ENCODE measurements around the gene DAND5. TPM values are rescaled to one million over a fixed set of nuclear protein-coding genes. Genes with fewer than 3 reads are reported as not detected.

The DAND5 gene
- total and polyA plus RNA-seq, 2 of the 13 experiments (the other 11 are each of a cell fraction or from before 2014, with no cell fraction given), result 0.04 TPM; not detected in 1

- TF ChIP-seq ZNF142 (CRISPR knock-in tag; IDR thresholded peaks at IDR 0.05) (0 out of 2 replicates have a peak, but pooled peaks have one; percentile 63), ZBTB7A (CRISPR knock-in tag; IDR thresholded peaks at IDR 0.05) (0 out of 2 replicates have a peak, but pooled peaks have one; percentile 40), ZNF124 (CRISPR knock-in tag; IDR thresholded peaks at IDR 0.05) (no peak), ZNF883 (CRISPR knock-in tag; IDR thresholded peaks at IDR 0.05; ENCODE audit: not compliant biosample characterization) (no peak), ZNF317 (CRISPR knock-in tag; IDR thresholded peaks at IDR 0.05) (no peak), ZNF225 (CRISPR knock-in tag; IDR thresholded peaks at IDR 0.05) (peak; percentile 85; the same call in 1 of the 2 replicates), HNF1B (CRISPR knock-in tag; IDR thresholded peaks at IDR 0.05) (no peak), GATA4 (IDR thresholded peaks at IDR 0.05; ENCODE audit: borderline replicate concordance, low read depth) (no peak), STAG1 (CRISPR knock-in tag; IDR thresholded peaks at IDR 0.05) (no peak), MAX (IDR thresholded peaks at IDR 0.05) (peak; percentile 83), NONO (IDR thresholded peaks at IDR 0.05) (no peak), NONO (CRISPR knock-in tag; conservative IDR thresholded peaks at IDR 0.05) (0 out of 2 replicates have a peak, but pooled peaks have one; percentile 33), ZNF136 (CRISPR knock-in tag; IDR thresholded peaks at IDR 0.05; ENCODE audit: low read depth) (no peak), SRSF9 (IDR thresholded peaks at IDR 0.05; ENCODE audit: borderline replicate concordance, insufficient read depth, low read depth, low read length, poor library complexity, severe bottlenecking) (no peak), ZNF746 (CRISPR knock-in tag; IDR thresholded peaks at IDR 0.05) (peak; percentile 49; the same call in 1 of the 2 replicates), PAF1 (CRISPR knock-in tag; IDR thresholded peaks at IDR 0.05) (no peak), DRAP1 (CRISPR knock-in tag; IDR thresholded peaks at IDR 0.05) (no peak), FOXP1 (IDR thresholded peaks at IDR 0.05) (no peak), FOXP1 (CRISPR knock-in tag; IDR thresholded peaks at IDR 0.05) (no peak), SMAD9 (CRISPR knock-in tag; IDR thresholded peaks at IDR 0.05) (no peak), ZNF101 (CRISPR knock-in tag; IDR thresholded peaks at IDR 0.05; ENCODE audit: borderline replicate concordance, low read depth) (no peak), NPAS2 (CRISPR knock-in tag; IDR thresholded peaks at IDR 0.05; ENCODE audit: borderline replicate concordance) (no peak), ZNF350 (CRISPR knock-in tag; IDR thresholded peaks at IDR 0.05; ENCODE audit: borderline replicate concordance, low read depth) (no peak)
Observed at GRCh38 chr19:12994701-12995595, 25.6 kb downstream of the DAND5 start, which contains the start of gene NFIX (continued).

Data from HepG2 (cell line).